Fibroblast of skin of right biceps (primary cell): ENCODE results near the gene PAGR1.
A peak's percentile ranks its signal among the peaks of the same experiment; 100 is the strongest.
"Not testable (repeated sequence)": the region's sequence is repeated elsewhere in the genome, so short reads cannot be mapped to it uniquely, and the experiment has no call there.

ENCODE experiments used
- DNase-seq: peaks from one replicate; pipeline ENCODE4 v3.0.0-alpha.2; 2013

The PAGR1 gene

DNA sequence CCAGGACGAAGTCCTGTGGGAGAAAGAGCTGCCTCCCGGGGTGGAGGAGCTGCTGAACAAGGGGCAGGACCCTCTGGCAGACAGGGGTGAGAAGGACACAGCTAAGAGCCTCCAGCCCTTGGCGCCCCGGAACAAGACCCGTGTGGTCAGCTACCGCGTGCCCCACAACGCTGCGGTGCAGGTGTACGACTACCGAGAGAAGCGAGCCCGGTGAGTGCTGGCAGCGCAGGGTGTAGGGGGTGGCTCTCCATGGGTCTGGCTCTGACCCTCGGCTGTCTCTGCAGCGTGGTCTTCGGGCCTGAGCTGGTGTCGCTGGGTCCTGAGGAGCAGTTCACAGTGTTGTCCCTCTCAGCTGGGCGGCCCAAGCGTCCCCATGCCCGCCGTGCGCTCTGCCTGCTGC, 25.7 kb downstream of the PAGR1 start:
- DNase-seq: no peak

DNA sequence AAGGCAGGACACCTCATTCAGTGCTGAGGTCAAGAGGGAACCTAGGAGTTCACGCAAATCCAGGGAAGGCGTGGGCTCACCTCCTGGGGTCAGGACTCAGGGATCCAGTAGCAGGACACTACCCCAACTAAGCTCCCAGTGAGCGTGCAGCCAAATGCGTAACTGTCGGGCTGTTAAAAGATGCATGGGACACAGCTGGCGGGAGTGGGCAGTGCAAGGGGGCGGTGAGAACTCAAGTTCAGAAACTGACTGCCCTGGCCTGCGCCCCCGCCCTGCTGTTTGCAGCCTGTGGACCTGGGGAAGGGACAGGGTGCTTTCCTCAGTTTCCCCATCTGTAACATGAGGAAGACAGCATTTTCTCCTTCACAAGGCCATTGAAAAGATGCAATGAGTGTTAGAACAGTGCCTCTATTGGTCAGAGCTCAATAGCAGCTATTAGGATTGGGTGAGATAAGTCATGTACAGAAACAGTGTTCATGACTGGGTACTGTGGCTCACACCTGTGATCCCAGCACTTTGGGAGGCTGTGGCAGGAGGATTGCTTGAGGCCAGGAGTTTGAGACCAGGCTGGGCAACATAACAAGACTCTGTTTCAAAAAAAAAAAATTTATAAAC, 26.9 kb downstream of the PAGR1 start:
- no peak for DNase-seq

DNA sequence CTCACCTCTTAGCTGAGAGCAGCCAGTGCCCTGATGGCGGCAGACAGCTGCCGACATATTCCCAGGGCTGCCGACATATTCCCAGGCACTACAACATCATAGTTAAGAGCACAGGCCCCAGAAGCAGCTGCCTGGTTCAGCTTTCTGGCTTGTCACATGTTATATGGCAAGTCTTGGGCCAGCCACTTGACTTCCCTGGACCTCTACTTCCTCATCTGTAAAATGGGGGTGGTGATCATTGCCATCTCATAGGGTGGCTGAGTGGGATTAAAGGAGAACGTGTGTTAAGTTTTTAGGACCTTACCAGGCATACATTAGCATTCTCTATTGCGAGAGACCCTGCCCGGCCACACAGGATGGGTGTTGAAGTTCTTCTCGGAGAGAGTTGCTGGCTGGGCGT, 28.0 kb downstream of the PAGR1 start:
- DNase-seq: no peak

DNA sequence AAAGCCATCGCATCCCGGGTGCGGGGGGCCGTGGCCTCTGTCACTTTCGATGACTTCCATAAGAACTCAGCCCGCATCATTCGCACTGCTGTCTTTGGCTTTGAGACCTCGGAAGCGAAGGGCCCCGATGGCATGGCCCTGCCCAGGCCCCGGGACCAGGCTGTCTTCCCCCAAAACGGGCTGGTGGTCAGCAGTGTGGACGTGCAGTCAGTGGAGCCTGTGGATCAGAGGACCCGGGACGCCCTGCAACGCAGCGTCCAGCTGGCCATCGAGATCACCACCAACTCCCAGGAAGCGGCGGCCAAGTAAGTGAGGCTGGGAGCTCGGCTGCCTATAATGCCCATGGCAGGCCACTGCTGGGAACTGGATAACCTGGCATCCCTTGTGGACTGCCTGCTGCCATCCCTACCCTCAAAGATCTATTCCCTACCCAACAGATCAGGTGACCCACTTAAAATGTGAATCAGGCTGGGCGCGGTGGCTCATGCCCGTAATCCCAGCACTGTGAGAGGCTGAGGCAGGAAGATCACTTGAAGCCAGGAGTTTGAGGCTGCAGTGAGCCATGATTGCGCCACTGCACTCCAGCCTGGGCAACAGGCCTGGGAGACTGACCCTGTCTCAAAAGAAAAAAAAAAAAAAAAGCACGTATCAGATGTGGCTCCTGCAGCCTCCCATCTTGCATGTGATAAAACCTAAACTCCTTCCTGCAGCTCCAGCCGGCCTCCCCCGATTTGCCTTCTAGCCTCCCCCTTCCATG, 28.8 kb downstream of the PAGR1 start:
- no peak for DNase-seq

DNA sequence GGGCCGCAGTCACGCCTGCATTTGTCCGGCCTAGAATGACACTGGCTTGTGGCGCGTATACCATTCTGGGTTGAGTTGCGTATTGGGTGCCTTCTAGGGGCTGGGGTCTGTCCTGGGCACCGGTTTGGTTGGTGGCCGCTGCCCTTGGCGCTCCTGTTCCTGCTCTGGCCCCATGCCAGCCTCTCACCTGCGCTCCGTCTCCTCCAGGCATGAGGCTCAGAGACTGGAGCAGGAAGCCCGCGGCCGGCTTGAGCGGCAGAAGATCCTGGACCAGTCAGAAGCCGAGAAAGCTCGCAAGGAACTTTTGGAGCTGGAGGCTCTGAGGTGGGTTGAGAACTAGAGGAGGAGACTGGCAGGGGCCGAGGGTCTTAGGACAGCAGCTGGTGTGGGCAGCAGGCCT, 29.7 kb downstream of the PAGR1 start:
- DNase-seq: no peak

DNA sequence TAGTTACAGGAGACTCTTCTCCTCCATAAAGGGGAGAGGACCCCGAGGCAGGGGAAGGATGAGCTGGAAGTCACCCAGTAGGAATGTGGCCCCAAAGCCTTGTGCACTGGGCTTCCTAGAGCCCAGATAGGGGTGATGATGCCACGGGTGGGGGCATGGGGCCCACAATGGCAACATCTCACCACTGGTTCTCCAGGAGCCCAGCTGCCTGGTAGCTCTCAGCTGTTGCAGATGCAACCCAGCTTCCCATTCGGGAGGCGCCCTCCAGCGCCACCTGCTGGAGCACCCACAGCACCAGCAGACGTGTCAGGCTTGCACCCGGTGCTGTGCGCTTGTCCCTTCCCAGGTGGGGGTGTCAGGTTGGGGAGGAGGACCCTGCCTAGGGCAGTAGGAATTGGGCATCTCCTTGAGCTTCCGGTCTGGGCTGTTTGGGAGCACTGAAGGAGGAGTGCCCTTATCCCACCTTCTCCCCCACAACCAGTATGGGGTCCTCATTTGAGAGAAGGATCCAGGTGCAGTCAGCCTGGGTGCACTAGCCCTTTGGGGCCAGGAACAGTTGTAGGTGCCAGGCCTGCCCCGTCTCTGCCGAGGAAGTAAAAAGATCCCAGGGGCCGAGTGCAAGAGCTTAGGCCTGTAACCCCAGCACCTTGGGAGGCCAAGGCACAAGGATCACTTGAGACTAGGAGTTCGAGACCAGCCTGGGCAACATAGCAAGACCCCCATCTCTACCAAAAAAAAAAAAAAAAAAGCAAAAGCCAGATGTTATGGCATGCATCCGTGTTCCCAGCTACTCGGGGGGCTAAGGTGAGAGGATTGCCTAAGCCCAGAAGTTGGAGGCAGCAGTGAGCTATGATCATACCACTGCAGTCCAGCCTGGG, 32.7 kb downstream of the PAGR1 start:
- peak; percentile 54 for DNase-seq

DNA sequence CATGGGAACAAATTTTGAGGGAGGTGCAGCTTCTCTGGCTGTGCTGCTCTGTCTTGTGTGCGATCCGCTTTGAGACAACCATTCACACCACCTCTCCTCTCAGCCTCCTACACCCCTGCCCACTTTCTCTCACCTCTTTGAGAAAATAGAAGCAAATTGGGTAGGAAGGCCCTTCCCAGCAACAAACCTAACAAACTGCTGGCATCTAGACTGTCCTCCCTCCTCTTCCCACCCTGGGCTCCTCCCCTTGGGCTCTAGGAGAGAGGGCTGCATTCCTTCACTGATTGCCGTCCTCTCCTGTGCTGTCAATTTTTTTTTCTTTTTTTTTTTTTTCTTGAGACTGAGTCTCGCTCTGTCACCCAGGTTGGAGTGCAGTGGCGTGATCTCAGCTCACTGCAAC, 33.6 kb downstream of the PAGR1 start:
- DNase-seq: peak; percentile 16

DNA sequence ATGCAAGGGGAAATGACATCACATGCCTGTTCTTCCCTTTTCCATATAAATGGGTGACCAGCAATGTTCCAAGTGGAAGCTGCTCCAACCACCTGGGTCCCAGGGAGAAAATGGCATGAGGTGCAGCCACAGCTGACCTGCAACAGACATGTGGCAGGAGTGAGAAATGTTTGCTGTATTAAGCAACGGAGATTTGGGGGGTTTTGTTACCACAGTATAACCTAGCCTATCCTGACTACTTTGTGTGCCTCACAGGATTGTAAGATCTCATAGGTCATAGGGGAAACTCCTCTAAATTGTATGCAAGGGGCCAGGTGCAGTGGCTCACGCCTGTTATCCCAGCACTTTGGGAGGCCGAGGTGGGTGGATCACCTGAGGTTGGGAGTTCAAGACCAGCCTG, 35.0 kb downstream of the PAGR1 start:
- DNase-seq: no peak

DNA sequence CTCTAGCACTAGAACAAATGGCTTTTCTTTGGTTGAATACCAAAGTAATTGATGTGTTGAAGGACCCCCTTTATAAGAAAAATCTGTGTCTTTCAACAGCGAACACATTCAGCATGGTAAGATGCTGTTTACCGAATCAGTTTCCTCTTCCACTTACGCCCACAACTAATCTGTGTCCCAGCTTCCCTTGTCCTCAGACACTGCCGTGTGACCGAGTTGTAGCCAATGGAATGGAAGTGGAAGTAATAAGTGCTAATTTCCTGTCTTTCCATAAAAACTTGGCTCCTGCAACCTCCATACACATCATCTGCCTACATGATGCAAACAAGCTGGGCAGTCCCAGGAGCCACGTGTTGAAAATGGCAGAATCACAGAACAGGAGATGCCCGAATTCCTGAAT, 36.7 kb downstream of the PAGR1 start:
- peak; percentile 79 for DNase-seq

DNA sequence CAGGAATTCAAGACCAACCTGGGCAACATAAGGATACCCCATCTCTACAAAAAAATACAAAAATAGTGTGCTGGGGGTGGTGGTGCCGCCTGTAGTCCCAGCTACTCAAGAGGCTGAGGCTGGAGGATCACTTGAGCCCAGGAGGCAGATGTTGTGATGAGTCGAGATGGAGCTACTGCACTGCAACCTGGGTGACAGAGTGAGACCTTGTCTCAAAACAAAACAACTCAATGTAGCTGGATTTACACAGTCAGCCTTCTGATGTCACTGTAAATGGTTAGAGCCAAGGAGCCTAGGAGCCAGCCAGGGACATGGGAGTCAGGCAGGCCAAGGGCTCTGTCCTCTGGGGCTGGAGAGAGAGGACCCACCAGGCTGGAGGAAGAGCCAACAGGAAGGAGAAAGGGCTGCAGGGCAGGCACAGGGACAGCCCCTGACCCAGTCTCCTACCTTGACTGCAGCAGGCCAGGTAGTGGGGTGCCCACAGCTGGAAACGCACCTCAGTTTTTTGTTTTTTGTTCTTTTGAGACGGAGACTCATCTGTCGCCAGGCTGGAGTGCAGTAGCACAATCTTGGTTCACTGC, 38.7 kb downstream of the PAGR1 start:
- no peak for DNase-seq

DNA sequence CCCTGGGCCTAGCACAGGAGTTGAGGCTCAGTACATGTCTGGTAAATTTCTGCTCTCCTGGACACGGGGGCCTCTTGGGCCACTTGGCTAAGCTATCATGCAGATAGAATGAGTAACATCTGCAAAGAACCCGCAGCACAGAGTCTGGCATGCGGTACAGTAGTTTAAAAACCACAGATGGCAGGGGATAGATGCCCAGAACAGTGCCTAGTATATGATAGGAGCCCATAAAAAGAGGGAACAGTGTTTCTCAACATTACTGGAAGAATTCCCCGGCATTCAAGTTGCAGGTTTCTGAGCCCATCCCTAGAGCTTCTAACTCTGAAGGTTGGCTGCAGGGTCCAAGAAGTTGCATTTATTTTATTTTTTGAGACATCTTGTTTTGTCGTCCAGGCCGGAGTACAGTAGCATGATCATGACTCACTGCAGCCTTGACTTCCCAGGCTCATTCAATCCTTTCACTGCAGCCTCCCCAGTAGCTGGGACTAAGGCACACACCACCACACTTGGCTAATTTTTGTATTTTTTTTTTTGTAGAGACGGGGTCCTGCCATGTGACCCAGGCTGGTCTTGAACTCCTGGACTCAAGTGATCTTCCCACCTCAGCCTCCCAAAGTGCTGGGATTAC, 41.3 kb downstream of the PAGR1 start:
- DNase-seq: peak; percentile 28

DNA sequence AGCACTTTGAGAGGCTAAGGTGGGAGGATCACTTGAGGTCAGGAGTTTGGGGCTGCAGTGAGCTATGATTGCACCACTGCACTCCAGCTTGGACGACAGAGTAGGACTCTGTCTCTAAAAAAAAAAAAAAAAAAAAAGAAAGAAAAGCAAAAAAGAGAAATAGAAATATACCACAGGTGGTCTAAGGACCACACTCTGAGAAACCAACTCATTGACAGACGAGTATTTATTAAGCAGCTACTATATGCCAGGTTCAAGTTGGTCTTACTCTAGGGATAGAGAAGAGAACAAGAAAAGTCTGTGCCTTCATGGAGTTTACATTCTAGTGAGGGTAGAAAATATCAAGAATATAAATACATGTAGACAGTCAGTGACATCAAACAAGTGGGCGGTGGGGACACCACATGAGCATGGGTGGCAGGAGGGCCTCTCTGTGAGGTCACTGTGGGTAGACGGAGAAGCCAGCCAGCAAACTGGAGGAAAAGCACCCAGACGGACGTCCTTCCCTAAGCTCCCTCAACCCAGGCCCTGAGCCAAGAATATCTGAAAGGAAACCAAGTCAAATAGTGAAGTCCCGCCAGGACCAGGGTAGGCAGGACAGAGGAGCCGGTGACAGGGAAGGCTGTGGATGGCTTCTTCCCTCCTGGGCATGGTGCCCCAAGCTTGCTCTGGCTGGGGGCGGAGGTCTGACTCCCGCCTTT, 42.3 kb downstream of the PAGR1 start:
- DNase-seq: no peak

DNA sequence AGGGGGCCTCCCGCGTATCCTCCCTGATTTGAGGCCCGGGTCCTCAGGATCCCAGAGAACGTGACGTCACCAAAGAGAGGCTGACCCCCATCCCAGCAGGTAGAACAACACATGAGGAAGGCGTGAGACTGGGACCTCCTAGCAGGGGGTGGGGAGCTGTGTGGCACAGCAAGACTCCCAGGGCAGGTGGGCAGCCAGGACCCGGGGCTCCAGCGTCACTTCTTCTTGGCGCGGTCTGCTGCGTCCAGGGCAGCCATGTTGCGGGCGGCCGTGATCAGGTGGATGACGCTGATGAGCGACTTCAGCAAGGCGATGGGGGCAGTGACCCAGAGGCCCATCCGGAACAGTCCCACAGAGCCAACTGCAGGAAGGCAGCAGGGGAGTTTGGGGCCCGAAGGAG, 43.0 kb downstream of the PAGR1 start:
- DNase-seq: no peak

DNA sequence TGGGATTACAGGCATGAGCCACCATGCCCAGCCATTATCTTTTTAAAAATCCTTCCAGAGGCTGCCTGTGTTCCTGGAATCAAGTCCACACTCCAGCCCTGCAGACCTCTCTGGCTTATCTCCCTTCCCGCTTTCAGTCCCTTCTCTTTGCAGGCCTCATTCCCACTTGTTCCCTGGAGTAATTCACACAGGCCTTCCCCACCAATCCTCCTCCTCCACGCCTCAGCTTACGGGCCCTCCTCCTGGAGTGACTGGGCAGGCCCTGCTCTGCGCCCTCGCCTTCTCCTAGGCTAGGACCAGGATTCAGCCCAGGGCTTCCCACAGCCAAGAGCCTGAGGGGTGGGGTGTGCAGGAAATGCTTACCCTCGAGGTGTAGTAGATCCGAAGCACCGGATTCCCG, 44.3 kb downstream of the PAGR1 start:
- no peak for DNase-seq

DNA sequence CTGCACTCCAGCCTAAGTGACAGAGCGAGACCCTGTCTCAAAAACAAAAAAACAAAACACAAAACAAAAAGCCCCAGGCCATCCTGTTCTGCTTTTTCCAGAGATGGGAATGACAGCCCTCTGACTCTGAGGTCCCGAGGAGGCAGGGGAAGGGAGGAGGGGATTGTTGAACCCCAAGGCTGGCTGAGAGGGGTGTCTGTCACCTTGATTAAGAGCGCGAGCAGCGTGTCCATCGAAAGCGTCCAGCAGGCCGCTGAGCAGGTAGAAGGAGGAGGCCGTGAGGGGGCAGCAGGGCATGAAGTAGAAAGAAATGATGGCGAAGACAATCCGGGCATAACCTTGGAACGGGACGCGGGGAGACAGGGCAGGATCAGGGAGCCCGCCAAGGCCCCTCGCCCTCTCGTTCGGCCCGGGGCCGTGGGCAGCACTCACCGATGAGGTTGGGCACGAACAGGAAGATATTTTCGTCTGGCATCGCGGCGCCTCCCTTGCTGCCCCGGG, 46.5 kb downstream of the PAGR1 start:
- peak; percentile 13 for DNase-seq

DNA sequence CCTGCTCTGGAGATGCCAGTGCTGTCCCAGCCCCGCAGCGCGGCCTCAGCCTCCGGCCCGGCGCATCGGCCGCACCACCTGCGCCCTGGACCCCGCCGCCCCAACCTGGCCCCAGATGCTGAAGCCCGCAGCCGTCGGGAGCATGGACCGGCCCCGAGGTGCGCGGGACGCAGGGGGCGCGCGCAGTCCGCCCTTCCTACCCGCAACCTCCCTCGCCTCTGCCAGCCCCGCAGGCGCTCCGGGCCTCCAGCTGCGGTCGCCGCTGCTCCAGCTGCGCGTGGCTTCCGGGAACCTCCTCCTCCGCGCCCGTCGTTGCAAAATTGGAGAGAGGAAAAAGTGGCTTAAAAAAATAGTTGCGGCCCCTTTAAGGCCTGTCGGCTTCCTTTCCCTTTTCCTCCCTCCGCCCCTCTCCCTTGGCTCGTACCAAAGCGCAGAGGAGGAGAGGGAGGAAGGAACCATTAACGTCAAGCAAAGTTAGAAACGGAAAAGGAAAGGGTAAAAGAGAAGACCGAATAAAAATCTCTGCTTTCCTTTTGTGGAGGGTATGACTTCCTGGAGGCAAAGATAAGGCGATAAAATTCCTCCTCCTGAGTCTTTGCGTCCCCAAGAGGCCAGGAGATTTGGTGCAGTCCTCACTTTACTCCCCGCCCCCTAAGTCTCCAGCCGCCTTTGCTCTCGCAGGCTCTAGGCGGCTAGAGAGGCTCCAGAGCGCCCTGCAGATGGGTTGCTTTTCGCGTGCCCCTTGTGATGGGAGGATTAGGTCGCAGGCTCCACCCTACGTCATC, 47.1 kb downstream of the PAGR1 start, which contains the start of gene CDIPT:
TSS of gene CDIPT (minus strand) at position 343 of the 785 bp plus-strand sequence. CDS start 369 bp downstream, outside the sequence.
- peak; percentile 97 for DNase-seq

DNA sequence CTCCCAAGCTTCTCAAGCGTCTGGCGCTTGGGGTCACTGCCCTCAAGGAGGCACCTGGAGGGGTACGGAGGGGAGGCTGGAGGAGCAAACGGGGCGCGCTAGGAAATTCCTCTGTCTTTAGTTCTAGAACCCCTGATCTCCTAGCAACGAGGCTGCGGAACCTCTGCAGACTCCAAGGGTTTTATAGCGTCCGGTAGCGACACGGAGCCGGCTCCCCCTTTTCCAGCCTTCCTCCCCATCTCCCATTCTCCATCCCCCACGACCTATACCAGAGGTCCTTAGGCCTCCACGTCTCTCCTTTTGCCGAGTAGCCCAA, 47.7 kb downstream of the PAGR1 start:
- DNase-seq: no peak

DNA sequence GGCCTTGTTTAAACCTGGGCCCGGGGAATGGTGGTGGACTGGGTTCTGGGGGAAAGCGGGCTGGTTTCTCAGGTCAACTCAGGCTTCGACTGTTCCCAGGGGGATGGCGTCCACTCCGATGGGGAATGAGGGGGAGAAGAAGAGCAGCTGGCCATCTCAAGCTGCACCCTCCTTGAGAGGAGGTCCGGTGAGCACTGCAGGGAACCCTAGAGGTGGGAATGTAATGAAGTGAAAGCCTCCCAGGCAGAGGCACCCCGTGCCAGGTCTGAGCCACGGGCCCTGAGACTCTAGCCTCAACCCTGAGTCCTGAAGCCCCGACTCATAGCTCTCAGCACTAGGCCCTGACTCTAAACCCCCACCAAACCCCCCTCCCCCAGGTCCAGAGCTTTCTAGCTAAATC, 48.3 kb downstream of the PAGR1 start:
- no peak for DNase-seq

DNA sequence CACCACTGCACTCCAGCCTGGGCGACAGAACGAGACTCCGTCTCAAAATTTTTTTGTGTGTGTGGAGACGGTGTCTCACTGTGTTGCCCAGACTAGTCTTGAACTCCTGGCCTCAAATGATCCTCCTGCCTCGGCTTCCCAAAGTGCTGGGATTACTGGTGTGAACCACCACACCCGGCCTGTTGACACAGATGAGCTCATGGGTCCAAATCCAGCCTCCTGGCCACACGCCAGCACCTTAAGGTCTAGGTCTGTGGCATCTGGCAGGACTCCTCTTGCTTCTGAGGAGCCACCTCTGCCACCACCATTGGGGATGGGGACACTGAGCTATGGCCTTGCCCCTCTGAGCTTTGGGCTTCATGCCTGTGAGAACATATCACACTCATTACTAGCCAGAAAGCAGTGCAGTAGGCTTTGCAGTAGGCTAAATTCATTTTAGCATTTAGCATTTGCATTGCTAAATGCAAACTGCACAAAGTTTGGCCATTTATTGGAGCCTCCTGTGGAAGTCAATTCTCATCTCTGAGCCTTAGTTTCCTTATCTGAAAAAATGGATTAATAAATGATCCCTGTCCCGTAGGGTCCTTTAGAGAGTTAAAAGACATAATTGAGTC, 52.6 kb downstream of the PAGR1 start:
- DNase-seq: no peak

DNA sequence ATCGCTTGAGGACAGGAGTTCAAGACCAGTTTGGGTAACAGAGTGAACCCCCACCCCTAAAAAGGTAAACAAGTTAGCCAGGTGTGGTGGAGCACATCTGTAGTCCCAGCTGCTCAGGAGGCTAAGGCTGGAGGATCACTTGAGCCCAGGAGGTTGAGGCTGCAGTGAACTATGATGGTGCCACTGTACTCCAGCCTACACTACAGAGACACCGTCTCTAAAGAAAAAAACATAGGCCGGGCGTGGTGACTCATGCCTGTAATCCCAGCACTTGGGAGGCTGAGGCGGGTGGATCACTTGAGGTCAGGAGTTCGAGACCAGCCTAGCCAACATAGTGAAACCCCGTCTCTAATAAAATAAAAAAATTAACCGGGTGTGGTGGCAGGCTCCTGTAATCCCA, 53.1 kb downstream of the PAGR1 start:
- not testable (repeated sequence) for DNase-seq
